ENCODE results near the gene EZR.

The EZR gene

GRCh38 chr6:158819213-158819976 is at the start of gene EZR:
TSS of gene EZR (minus strand) at chr6:158819368. CDS start at chr6:158818093, 1,275 bp downstream.
- peak; percentile 85 for DNase-seq

DNA sequence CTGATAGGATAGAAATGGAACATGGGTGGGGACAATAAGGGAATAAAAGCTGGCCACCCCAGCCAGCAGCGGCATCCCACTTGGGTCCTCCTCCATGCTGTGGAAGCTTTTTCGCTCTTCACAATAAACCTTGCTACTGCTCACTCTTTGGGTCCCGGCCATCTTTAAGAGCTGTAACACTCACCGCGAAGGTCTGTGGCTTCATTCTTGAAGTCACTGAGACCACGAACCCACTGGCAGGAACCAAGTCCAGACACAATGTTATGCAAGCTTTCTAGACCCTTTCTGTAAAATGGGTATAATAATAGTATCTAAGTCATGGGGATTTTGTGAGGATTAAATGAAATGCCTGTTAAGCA is 48.9 kb upstream of the EZR start:
- DNase-seq = no peak

DNA sequence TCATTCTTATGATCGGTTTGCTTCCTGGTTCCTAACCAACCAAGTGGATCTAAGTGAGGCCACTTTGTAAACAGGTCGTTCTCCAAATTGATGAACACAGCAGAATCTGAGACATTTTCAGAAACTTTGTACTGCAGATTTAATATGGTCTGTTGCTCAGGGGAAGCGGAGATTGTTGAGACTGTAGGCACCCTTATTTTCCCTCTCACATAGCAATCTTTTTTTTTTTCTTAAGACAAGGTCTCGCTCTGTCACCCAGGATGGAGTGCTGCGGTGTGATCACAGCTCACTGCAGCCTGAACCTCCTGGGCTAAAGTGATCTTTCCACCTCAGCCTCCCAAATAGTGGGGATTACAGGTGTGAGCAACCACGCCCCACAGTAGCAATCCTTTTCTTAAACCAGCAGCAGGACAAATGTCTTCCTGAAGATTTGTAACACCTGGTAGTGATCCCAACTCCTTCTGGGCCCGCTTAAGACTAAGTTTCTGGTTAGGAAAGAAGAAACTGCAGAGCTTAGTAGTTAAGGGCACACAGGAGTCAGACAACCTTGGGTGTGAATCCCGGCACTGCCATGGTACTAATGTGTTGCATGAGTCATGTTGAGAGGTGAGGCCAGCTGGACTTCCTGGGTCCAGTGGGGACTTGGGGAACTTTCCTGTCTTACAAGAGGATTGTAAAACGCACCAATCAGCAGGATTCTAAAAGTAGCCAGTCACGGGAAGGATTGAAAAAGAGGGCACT is 48.4 kb upstream of the EZR start:
- DNase-seq = no peak

- no peak for DNase-seq
Measured at GRCh38 chr6:158865769-158866168, 46.6 kb upstream of the EZR start.

DNA sequence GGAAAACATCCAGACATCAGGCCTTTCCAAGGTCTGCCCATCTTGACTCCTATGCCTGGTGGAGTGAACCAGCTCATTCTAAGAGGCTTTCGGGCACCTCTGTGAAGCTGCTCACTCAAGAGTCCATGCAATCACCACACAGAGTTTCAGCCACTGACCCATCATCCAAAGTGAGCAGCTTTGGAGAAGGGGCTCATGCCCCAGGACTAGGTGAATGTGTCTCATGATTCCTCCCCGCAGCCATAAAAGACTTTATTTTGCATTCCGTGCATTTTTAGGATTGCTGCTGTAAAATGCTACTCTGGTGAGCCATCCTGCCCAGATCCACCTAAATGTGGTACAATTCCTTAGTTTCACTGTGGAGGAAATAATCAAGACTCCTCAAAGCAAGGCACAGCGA is 44.5 kb upstream of the EZR start:
- no peak for DNase-seq

- no peak for DNase-seq
Measured at GRCh38 chr6:158861686-158862381, 42.7 kb upstream of the EZR start.

DNA sequence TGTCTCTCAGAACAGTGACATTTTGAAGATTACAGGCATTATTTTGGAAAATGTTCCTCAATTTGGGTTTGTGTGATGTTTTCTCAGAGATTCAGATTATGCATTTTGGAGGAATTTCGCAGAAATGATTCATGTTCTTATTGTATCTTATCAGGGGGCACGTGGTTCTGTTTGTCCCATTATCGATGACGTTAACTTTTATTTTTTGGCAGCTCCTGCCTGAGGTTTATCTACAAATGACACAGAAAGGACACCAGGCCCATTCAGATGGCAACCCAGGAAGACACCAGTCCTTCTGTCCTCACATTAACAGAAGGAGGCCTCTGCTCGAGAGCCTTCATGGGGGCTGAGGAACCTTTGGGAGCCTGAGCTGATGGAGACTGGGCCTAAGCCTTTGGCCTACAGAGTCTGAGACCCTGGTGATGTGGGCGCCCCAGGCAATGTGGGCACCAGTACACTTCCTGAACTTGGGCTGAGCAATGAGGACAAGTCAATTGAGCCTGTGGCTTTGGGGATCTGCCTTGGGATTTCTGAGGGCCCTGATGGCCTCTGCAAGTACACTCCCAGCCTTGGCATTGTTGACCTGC is 41.2 kb upstream of the EZR start:
- DNase-seq = no peak

DNA sequence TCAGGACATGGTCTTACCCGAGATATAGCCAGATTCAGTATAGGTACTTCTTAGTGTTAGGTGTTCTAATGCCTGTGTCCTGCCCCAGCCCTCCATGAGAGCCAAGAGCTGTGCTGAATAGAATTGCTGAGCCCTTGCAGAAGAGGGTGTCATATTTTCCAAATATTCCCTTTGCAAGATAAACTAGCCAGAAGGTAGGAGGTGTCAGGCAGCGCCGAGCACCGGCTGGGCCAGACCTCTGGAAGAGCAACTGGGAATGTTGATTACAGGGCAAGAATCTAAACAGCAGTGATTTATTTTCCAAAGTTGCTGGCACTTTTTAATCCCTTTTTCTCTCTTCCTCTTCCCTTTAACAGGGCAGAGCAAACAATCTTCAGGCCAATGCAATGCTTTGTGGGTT is 37.1 kb upstream of the EZR start:
- no peak for DNase-seq

- no peak for DNase-seq
Measured at GRCh38 chr6:158854214-158855101, 35.3 kb upstream of the EZR start.

GRCh38 chr6:158853880-158854213 is 34.7 kb upstream of the EZR start:
- DNase-seq = no peak

GRCh38 chr6:158853072-158853879 is 34.1 kb upstream of the EZR start:
- peak; percentile 74 for DNase-seq

GRCh38 chr6:158852312-158853071 is 33.3 kb upstream of the EZR start:
- no peak for DNase-seq

DNA sequence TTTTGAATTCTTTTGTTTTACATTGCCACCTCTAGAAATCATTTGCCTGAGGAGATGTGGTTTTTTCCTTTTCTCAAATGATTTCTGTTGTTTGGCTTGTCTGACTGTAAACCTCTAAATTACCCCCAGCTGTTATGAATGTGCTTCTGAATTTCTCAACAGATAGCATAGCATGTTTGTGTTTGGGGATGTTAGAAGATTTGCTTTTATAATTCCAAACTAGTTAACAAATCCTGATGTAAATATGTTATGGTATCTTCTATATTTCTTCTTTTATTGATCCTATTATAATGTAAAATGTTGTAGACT is 31.6 kb upstream of the EZR start:
- DNase-seq = no peak

DNA sequence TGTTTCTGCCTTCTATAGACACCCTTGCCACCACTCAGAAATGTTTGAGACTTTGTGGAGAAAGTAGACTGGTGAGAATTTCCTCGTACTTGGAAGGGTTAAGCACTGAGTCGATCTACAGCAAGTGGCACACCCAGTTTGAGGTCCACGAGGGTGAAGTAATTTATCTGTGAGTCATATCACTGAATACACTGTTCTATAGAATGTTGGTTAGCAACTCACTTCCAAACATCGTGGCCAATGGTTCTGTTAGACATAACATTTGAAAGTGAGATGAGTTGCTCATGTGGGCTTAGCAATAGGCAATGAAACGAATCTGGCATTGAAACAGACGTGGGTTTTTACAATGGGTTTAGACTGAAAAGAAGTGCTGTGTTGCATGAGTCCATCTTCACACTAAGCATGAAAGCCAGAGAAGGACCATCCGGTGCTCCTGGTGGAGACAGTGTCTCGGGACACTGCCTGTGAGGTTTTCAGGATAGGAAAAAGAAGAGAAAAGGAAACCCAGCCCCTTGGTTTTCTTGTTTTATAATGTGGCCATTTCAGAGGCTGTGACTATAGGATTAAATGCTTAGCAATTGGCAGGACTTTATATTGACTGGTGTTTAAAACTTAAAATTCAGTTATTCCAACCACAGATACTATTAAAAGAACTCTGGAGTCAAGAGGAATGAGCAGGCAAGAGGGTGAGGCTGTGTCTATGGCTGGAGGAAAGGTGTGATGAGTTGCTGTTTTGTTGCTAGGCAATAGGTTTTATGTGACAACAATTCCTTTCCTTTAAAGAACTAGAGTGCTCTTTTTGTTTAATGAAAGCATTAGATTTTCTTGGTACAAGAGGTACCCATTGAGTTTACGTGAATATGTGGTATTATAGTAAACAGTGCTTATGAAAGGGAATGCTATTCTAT is 31.0 kb upstream of the EZR start:
- no peak for DNase-seq

DNA sequence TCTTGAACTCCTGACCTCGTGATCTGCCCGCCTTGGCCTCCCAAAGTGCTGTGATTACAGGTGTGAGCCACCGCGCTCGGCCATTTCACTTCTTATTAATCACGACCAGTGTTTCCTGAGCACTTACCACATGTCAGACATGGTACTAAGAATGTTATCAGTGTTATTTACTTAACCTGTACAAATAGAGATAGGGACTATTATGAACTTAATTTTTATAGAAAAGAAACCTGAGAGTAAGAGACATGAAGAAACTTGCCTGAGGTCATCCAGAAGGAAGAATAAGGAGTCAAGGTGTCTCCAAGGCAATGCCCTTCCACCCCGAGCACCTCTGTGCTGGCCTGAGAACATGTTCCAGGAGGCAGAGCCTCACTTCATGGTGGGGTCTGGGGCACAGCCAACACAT is 29.3 kb upstream of the EZR start:
- DNase-seq = no peak

DNA sequence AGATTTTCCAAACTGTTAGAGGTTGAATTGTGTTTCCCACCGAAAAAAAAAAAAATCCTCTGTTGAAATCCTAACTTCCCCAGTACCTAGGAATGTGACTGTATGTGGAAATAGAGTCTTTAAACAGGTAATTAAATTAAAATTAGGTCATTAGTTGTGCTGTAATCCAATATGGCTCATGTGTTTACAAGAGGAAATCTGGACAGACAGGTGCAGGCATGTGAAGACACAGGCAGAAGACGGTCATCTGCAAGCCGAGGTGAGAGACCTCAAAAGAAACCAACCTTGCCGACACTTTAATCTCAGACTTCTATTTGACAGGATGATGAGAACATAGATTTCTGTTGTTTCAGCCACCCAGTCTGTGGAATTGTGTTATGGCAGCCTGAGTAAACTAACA is 28.6 kb upstream of the EZR start:
- no peak for DNase-seq

DNA sequence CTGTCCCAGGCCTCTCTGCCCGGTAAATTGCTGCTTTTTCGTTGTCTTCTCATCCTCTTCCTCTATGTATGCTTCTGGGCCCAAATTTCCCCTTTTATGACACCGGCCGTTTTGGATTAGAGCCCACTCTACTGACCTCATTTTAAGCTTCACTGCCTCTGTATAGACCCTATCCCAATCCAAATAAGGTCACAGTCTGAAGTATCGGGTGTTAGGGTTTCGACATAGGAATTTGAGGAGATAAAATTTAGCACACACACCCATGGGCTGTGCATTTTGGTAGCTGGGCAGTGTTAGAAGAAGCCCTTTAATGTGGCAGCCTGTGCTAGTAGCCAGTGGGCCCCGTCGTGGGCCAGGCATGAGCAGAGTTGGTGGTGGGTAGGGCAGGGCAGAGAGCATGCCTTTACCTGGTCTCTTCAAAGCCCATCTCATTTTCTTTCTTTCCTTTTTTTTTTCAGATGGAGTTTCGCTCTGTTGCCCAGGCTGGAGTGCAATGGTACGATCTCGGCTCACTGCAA is 27.9 kb upstream of the EZR start:
- DNase-seq = no peak

DNA sequence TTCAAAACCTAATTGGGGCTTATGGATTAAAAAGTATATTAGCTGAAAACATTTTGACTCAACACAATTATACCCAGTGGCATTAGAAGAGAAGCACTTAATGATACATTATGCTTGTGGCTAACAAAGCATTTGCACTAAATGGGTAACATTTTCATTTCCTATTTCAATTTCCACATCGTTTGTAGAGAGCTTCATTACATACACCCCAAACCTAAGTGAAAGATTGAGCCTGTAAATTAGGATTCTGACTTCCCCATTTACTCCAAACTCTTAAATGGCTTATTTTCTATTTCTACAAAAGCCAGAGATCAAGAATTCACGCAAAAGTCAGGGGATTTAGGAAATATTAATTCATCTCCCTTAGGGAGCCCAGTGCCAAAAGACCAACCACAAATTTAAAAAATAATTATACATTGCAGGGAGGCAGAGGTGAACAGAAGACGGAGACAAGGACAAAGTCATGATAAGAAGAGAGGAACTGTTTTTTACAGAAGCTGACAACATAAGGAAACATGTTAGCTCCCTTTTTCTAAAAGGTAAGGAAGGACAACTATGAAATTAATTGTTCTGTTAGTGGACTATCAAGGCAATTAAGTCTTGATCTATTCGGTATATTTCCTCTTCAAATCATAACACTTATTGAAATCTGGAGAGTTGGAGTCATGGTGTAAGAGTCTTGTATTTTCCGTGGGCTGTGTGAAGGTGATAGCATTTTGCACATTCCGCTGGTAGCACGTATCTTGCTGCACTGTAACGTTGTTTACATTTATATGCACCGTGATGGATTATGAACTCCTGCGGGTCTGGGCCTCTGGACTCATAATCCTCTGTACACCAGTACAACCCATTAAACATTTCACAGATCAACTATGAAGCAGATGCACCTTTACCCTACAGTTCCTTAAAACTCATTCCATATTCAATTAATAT is 24.8 kb upstream of the EZR start:
- no peak for DNase-seq

GRCh38 chr6:158841358-158841757 is 22.2 kb upstream of the EZR start:
- DNase-seq = no peak

Measured in left hindlimb (tissue), 1 donor.